Measurements from ENCODE around the gene PHETA2.
"Not testable (repeated sequence)": the region's sequence is repeated elsewhere in the genome, so short reads cannot be mapped to it uniquely, and the experiment has no call there.

Gene PHETA2

DNA sequence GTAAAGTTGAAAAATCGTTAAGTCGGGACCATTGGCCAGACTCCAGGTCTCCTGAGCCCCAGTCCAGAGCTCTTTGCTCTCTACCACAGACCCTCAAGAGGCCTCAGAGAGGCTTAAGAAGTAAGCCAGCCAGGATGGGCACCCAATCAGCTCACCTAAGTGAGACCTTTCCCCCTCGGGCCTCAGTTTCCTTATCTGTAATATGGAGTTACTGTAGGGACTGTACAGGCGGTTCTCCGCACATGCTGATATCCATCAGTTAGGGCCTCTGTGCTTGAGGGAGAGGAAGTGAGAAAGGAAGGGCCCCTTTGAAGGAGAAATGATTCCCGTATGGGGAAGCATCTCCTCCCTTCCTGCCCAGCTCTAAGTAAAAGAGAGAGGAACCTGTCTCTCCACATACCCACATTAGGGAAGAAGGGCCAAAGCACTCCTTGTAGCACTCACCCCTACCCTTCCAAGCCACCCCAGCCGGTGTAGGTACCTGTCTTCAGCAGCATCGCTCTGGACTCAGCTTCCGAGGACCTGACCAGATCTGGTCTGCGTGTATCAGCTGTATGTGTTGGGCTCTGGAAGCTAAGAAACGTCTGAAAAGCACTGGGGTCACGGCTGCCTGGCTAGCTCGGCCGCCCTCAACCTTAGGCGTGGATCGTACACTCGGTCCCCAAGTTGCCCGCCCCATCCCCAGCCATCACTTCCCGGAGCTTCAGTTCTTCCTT lies 4.1 kb upstream of the PHETA2 start:
- no peak for DNase-seq (ENCODE audit: low spot score)

DNA sequence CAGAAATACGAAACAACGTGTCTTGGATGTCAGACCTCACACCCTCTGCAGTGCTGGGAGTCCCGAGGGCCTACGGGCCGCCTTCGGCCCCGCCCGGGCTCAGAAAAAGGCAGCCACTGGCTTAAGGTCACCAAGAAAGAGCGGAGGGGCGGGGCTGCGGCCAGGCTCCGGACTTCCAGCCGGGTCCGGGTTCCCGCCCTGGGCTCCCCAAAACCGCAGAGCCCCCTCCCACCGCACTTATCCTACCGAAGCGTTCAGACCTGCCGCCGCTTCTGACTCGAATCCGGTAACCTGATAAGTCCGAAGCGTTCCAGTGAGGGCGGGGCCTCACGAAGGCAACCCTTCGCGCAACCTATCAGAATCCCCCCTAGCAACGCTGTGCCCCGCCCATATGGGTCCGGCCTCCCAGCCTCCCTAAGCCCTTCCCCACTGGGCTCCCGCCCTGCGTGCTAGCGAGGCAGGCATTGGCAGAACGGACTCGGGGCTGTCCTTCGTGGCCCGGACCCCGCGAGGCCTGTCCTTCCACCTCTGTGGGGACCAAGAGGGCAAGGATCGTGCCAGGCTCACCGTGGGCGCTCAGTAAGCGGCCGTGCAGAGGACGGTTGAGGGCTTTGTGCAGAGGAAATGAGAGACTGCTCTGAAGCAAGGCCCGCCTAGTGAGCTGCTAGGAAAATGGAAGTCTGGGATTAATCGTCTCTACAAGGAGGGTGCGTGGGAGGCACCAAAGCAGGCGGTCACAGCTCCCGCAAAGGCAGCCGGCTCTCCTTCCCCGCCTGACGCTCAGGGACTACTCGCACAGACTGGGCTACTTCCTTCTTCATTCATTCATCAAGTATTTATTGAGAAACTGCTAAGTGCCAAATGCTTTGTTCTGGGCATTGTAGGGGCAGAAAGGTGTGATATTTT lies 3.3 kb upstream of the PHETA2 start, which contains the start of gene NAGA:
TSS of gene NAGA (minus strand) at position 296 of the 906 bp plus-strand sequence. CDS start 515 bp downstream, outside the sequence.
- peak; percentile 97 for DNase-seq (ENCODE audit: low spot score)

DNA sequence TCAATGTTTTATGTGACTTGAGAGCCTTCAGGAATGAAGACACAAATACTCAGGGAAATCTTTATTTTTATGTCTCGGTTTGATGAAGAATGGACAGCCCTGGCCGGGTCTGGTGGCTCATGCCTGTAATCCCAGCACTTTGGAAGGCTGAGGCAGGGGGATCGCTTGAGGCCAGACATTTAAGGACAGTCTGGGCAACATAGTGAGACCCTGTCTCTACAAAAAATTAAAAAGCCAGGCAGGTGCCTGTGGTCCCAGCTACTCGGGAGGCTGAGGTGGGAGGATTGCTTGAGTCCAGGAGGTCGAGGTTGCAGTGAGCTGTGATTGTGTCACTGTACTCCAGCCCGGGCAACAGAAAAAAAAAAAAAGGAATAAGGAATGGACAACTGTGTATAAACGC lies 2.5 kb upstream of the PHETA2 start:
- not testable (repeated sequence) for DNase-seq (ENCODE audit: low spot score)

DNA sequence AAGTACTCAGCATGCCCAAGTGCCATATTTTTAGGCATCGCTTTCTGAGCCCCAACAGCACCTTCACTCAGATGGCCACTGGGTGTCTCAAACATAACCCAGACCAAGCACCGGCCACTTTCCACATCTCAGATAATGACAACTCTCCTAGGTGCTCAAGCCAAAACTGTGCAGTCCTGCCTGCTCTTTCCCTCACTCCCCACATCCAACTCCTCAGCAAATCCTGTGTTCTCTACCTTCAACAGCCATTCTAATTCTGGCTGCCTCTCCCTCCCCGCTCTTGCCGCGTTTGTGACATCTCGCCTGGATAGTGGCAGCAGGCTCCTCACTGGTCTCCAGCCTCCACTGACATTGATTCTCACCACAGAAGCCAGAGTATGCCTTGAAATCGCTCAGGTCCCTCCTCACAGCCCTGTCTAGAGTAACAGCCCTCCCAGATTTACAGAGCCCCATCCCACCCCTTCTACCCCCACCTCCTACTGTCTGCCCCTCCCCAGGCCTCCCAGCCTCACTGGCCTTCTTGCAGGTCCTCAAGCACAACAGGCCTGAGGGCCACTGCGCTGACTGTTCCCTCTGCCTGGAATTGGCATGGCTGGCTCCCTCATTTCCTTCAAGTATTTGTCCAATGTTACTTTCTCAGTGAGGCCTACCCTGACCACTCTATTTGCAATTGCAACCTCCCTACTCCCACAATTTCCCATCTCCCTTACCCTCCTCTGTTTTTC lies 1.3 kb upstream of the PHETA2 start:
- DNase-seq (ENCODE audit: low spot score), result no peak

DNA sequence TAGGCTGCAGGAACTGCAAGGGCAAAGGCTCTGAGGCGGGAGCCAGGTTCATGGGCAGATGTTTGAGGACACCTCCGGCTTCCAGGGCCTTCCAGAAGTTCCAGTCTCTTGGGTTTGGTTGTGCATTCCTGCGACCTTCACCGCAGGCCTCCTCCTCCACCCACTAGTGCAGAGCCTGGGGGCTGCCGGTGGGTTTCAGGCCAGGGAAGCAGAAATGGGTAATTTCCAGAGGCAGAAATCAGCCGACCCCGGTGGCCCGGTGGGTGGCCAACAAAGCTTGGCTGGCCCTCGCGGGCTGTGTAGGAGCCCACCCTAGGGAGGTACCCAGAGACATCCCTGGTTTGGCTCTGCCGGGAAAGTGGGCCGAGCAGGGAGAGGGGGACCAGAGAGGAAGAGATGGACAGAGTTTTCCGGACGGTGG lies 417 bp upstream of the PHETA2 start:
- DNase-seq (ENCODE audit: low spot score), result no peak

DNA sequence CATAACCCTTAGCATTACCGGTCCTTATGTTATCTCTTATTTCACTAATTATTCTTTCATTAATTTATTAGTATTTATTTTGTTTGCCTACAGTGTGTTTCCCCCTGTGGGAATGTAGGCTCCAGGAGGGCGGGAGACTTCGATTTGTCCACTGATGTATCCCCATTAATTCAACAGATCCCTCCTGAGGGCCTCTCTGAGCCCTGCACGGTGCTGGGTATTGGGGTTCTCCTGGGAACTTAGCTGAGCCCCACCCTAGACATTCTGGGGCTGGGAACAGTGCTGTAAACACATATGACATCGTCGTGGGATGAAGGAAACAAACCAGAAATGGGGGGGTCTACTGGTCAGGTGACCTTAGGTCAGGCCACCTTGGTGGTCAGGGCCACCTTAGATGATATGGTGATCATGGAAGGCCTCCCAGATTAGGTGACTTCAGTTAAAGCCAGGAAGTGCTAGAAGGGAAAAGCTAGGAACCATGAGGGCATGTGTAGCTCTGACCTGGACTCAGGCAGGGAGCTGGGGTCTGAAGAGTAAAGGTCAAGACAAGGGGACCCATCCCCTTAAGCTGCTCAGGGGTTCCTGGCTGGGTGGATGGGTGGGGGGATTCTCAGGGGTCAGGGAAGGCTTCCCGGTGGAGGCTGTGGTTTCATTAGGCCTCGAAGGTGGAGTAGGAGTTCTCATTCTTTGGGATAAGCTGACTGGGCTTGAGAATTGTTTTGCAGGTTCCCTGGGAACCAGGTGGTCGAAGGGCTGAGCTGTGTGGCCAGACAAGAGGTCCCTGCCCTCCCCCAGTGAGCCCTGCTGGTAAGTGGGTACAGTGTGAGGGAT lies 1.0 kb downstream of the PHETA2 start:
- no peak for DNase-seq (ENCODE audit: low spot score)

DNA sequence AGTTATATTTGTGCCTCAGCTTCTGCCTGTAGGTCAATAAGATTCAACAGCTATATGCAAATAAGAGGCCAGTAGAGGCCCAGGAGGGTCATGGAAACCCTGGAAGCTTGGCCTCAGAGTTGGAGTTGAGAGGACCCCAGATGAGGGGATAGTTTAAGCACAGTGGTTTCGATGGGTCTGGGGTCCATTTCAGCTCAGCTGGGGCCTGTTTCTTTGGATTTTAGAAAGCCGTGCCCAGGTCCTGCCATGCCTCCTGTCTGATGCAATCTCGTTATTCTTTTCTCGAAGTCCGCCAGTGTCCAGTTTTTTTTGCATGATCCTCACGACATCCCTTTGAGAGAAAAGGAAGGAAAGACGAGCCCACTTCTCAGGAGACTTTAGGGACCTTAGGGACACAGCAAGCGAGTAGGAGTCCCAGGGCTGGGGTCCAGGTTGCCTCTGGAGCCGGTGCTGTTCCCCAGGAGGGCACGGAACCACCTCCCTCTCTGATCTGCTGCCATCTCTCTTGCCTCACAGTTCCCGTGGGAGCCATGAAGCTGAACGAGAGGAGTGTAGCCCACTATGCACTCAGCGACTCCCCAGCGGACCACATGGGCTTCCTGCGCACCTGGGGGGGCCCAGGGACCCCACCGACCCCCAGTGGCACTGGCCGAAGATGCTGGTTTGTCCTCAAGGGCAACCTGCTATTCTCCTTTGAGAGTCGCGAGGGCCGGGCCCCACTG lies 2.9 kb downstream of the PHETA2 start:
- DNase-seq (ENCODE audit: low spot score), result no peak

DNA sequence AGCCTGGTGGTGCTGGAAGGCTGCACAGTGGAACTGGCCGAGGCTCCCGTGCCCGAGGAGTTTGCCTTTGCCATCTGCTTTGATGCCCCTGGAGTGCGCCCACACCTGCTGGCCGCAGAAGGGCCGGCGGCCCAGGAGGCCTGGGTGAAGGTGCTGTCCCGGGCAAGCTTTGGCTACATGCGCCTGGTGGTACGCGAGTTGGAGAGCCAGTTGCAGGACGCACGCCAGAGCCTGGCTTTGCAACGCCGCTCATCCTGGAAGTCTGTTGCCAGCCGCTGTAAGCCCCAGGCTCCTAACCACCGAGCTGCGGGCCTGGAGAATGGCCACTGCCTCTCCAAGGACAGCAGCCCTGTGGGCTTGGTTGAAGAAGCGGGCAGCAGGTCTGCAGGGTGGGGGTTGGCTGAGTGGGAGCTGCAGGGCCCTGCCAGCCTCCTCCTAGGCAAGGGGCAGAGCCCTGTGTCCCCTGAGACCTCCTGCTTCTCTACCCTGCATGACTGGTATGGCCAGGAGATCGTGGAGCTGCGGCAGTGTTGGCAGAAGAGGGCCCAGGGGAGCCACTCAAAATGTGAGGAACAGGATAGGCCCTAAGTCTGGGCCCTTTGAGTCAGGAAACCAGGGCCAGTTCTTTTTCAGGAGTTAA lies 3.6 kb downstream of the PHETA2 start:
- DNase-seq (ENCODE audit: low spot score), result no peak

DNA sequence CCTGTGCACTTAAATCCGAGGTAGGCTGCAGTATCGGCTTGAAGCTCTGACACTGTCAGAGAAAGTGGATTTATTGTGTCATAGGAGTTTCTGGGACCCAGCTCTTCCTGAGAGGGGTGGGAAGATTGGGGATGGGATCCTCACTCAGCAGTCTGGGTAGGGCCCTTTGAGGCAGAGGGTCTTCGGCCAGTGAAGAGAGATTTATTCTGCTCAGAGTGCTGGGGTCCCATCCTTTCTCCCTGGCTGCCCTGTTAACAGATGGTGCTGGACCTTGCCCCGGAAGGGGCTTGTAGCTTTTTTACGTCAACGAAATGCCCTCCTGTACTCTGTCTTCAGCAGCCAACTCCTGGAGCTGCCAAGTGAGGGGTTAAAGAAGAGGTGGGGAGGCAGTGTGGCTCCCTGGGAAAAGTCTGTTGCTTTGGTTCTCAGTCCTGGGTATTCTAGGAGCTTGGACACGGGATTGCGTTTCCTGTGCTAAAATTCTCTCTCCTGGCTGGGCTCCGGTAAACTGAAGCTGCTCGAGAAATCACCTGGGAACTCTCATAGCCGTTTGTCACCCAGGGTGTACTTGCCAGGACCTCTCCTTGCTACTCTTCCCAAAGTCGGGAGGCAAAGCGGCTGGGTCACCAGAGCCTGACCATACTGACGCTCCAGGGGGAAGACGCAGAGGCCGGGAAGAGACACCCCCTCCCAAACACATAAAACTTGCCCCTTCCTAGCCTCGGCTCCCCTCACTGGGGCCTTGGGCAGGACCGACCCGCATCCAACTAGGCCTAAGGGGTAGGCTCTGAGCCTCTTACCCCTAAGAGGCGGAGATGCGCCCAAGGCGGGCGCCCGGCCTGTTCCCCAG lies 4.6 kb downstream of the PHETA2 start:
- DNase-seq (ENCODE audit: low spot score), result no peak

DNA sequence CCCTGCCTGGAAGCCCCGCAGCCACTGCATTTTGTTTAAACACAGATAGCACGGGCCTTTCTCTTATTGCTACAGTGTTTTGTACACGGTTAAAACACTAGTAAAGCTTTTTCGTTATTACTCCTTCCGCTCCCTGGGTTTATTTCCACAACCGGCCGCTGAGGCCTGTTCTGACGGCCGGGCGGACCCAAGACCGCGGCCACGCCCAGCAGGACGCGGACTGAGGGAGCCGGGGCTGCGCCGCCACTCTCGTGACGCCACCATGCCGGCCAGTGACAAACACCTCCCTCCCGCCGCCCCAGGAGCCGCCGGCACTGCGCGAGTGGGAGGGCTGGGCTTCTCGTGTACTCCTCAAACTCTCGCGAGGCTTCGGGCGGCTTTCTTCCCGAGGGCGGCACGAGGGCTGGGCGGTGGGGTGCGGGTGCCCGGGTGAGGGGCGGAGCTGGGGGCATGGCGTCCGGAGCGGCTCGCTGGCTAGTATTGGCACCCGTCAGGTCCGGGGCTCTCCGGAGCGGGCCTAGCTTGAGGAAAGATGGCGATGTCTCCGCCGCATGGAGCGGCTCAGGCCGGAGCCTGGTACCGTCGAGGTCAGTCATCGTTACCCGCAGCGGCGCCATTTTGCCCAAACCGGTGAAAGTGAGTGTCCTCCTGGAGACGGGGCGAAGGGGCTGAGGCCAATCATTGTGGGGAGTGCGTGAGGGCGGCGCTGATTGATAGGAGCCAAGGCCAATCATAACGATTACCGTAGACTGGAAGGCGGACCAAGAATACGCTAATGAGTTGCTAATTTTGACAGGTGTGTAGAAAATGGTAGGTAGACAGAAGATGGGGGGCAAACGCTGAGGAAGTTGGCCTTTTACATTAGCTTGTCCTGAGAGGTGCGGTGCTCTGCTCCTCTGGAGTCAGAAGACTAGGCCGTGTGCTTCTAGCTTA lies 5.5 kb downstream of the PHETA2 start, which contains the start of gene SMDT1:
TSS of gene SMDT1 (plus strand) at position 382 of the 933 bp plus-strand sequence. CDS start at position 451, 69 bp downstream.
- DNase-seq (ENCODE audit: low spot score), result peak; percentile 99

DNA sequence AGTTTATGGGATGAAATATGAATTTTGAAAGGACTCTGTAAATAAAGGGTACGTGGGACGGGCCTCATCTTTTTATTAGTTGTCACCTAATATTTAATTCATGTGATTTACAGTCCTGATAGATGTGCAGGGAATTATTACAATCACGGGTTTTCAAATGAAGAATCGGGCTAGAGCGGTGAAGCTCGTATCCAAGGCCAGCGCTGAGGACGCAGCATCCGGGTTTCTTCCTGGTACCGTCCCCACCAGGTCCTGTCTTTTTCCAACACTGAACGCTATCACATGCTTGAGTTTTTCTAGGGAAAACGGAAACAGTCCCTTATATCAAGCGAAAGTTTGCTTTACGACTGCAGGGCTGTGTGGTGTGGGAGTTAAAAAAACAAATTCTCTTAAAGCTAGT lies 6.2 kb downstream of the PHETA2 start:
- peak; percentile 51 for DNase-seq (ENCODE audit: low spot score)

DNA sequence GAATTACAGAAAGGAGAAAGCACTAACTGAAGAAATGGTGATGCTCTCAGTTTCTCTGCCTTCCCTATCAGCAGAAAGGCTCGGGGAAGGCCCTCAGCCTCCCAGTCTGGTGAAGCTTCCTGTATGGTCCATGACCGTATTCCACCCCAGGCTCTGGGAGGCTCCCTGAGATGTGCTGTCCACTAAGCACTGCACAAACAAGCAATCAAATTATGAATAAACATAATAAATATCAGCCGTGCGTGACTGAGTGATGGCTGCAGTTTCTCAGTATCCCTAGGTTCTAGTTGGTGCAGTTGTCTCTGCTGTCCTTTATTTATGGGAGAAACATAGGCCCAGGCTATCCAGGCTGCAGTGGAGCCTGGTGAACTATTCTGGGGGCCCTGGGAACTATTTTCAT lies 9.1 kb downstream of the PHETA2 start:
- no peak for DNase-seq (ENCODE audit: low spot score)

DNA sequence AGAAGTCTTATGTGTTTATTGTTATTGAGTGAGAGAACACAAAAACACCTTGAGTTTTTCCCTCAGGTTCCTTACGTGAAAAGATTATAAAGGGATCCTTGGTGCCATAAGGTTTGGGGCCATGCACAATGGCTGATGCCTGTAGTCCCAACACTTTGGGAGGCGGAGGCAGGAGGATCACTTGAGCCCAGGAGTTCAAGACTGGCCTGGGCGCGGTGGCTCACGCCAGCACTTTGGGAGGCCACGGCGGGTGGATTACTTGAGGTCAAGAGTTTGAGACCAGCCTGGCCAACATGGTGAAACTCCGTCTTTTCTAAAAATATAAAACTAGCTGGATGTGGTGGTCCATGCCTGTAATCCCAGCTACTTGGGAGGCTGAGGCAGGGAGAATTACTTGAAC lies 10.8 kb downstream of the PHETA2 start:
- no peak for DNase-seq (ENCODE audit: low spot score)

DNA sequence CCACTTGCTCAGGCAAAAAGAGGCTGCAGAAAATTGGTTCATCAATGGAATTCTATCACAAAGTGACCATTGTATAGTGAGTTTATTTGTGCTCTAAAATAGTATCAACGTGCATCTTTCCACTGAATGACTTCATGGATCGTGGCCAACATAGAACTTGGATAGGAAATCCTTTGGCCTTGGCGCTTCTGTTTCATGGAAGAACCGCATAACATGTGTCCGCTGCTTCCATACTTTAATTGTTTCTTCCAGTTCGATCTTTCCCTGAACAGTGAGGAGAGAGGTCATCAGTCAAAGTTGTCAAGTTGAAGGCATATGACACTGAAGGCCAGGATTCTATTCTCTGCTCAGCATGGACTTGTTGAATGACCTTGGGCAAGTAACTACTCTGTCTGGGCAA lies 12.0 kb downstream of the PHETA2 start:
- DNase-seq (ENCODE audit: low spot score), result no peak

DNA sequence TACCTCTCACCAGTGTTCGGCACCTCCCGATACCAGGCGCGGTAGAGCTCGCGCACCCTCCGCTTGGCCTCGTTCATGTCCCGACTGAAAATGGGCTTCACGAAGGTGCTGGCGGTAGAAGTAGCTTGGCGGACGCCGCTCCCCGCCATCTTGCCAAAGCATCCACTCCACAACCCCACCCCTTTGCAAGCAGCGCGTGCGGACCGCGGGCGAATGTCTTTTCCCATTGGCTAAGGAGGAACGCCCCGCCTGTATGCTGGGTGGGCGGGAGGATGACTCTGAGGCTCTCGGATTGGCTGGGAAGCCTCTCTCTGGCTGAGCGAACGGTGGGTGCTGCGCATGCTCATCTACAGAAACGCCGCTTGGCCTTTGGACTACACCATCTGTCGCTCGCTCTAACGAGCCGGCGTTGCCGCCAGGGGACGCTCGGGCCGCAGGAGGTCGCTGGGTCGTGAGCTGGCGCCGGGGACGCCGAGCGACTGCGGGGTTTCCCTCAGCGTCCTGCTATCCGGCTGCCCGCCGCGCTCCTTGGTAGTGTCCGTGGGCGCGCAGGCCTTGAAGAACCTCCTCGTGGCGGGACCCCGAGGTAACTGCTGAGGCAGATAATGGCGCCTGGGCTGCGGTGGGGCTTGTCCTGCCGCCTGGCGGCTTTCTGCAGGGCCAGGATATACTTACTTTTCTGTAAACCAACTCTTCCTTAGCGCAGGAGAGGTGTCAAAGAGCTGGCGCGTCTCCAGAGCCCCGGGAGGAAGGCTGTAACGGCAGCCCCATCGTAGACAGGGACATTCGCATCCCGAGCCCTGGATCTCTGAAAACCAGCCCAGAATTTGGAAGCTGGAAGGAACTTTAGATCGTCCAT lies 16.8 kb downstream of the PHETA2 start, which contains the start of gene NDUFA6:
TSS of gene NDUFA6 (minus strand) at position 177 of the 859 bp plus-strand sequence. CDS start at position 149, 28 bp downstream.
- DNase-seq (ENCODE audit: low spot score), result peak; percentile 99

DNA sequence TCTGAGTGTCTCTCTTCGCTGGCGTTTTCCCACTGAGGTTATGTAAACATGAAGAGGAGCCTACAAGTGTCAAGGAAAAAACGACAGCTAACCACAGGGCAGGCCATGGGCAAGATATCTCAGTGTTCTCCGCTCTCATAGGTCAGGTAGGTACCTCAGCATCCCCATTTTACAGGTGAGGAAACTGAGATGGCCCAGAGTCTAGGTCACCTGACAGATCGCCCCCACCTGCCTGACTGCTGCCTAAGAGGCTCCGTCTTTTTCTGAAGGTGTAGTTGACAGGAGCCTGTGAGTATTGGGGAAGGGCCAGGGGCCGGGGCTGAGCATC lies 17.4 kb downstream of the PHETA2 start:
- no peak for DNase-seq (ENCODE audit: low spot score)

DNA sequence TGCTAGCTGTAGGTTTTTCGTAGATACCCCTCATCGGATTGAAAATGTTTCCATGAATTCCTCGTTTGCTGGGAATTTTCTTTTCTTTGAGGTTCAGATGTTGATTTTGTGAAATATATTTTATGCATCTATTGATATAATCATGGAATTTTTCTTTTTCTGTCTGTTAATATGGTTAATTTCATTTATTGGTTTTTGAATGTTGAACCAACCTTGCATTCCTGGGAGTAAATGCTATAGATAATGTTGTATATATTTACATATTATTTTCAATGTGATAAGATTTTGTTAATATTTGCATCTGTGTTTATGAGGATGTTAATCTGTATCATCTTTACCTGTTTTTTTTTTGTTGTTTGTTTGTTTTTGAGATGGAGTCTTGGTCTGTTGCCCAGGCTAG lies 27.2 kb downstream of the PHETA2 start:
- DNase-seq (ENCODE audit: low spot score), result no peak
